Neural crest cell (in vitro differentiated cells): ENCODE measurements around the gene TEX22. TPM values are rescaled to one million over a fixed set of nuclear protein-coding genes. Genes with fewer than 3 reads are reported as not detected.

Source experiments
- DNase-seq: peaks from one replicate; pipeline ENCODE4 v3.0.0; 2021; ENCODE audit warnings: low read depth, mixed read lengths, low spot score
- H3K27ac Mint-ChIP-seq: one replicate; pipeline ENCODE4 v1.8.0; 2021; ENCODE audit warnings: mild to moderate bottlenecking, mixed read lengths; ENCODE audit not compliant: unreplicated experiment
- H3K27me3 Mint-ChIP-seq: 2 replicates; pipeline ENCODE4 v1.8.0; 2021; ENCODE audit warnings: low read depth, mild to moderate bottlenecking, mixed read lengths
- H3K36me3 Mint-ChIP-seq: 2 replicates; pipeline ENCODE4 v1.8.0; 2021; ENCODE audit warnings: low read depth, mild to moderate bottlenecking, mixed read lengths
- H3K4me1 Mint-ChIP-seq: 2 replicates; pipeline ENCODE4 v1.8.0; 2021; ENCODE audit warnings: mixed read lengths
- H3K4me3 Mint-ChIP-seq: one replicate; pipeline ENCODE4 v1.8.0; 2021; ENCODE audit warnings: mild to moderate bottlenecking, mixed read lengths
- H3K9me3 Mint-ChIP-seq: 2 replicates; pipeline ENCODE4 v1.8.0; 2021; ENCODE audit warnings: mixed read lengths
- total RNA-seq: library from RNA; stranded (reverse); gene quantifications from 2 replicates; pipeline ENCODE4 v1.2.1, GENCODE V29; 2021
- TF ChIP-seq, protein P1 (sequence below): fragments of 200-600 bp; sonication (generic); conservative IDR thresholded peaks from 2 replicates; pipeline ENCODE4 v1.5.0; 2021; ENCODE audit warnings: antibody characterized with exemption, mild to moderate bottlenecking

Gene TEX22
- total RNA-seq, 1 donor from 2014 or later, result 5.2 TPM

DNA sequence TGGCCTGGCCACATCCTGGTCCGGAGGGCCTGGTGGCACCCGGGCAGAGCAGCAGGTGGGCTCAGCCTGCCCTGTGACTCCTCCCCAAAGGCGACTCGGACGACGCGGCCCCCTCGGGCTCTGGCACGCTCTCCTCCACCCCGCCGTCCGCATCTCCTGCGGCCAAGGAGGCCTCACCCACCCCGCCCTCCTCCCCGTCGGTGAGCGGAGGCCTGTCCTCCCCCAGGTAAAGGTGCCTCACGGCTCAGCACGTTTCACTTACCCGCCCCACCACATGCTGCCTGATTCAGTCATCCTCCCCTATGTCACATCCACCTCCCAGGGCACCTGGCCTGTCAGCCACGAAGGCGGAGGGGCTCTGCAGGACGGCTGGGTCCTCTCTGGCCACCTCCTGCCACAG, 6.8 kb upstream of the TEX22 start:
- no peaks in the 10 kb centered on the region for H3K9me3 Mint-ChIP-seq
- H3K4me1 Mint-ChIP-seq, result peaks cover 4% of the 10 kb centered on the region
- no peak overlapping the region for H3K27ac Mint-ChIP-seq
- no peaks in the 10 kb centered on the region for H3K36me3 Mint-ChIP-seq
- TF ChIP-seq, protein P1, sequence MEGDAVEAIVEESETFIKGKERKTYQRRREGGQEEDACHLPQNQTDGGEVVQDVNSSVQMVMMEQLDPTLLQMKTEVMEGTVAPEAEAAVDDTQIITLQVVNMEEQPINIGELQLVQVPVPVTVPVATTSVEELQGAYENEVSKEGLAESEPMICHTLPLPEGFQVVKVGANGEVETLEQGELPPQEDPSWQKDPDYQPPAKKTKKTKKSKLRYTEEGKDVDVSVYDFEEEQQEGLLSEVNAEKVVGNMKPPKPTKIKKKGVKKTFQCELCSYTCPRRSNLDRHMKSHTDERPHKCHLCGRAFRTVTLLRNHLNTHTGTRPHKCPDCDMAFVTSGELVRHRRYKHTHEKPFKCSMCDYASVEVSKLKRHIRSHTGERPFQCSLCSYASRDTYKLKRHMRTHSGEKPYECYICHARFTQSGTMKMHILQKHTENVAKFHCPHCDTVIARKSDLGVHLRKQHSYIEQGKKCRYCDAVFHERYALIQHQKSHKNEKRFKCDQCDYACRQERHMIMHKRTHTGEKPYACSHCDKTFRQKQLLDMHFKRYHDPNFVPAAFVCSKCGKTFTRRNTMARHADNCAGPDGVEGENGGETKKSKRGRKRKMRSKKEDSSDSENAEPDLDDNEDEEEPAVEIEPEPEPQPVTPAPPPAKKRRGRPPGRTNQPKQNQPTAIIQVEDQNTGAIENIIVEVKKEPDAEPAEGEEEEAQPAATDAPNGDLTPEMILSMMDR, result no peak
- H3K27me3 Mint-ChIP-seq, result no peaks in the 10 kb centered on the region
- H3K4me3 Mint-ChIP-seq, result no peak overlapping the region
- no peak for DNase-seq

DNA sequence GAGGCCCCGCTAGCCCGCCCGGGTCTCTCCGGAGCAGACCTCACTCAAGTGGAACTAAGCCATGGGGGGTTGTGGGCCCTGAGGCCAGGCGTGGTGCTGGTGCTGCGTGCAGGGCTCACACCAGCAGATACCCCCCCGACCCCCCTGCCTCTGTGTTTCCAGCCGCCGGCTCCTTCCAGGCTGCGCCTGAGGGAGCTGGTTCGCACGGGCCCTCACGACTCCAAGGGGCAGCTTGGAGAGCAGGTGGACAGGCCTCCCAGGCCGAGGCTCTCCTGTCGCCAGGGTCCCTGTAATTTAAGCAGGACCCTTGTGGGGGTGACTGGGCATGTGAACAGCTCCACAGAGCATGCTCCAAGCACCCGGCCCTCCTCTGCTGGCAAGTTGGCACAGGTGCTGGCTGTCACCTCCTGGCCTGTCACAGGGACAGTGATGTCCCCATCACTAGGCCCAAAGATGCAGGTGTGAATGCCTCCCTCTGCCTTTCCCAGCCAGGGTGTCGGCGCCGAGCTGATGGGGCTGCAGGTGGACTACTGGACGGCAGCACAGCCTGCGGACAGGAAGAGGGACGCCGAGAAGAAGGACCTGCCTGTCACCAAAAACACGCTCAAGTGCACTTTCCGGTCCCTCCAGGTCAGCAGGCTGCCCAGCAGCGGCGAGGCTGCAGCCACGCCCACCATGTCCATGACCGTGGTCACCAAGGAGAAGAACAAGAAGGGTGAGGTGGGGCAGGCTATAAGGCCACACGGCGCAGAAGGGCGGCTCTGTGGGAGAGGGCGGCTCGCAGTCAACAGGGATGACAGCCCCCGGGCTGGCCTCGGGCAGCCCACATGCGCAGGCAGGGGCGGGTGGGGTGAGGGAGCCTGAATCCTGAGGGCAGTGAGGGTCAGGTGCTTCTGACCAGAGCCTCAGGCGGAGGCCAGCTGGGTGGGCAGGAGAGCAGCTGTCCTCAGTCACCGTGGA, 5.9 kb upstream of the TEX22 start:
- H3K27me3 Mint-ChIP-seq, result no peaks in the 10 kb centered on the region
- peaks cover 4% of the 10 kb centered on the region for H3K4me1 Mint-ChIP-seq
- no peak for DNase-seq
- no peaks in the 10 kb centered on the region for H3K36me3 Mint-ChIP-seq
- H3K4me3 Mint-ChIP-seq, result no peak overlapping the region
- no peaks in the 10 kb centered on the region for H3K9me3 Mint-ChIP-seq
- TF ChIP-seq, protein P1, result no peak
- no peak overlapping the region for H3K27ac Mint-ChIP-seq

DNA sequence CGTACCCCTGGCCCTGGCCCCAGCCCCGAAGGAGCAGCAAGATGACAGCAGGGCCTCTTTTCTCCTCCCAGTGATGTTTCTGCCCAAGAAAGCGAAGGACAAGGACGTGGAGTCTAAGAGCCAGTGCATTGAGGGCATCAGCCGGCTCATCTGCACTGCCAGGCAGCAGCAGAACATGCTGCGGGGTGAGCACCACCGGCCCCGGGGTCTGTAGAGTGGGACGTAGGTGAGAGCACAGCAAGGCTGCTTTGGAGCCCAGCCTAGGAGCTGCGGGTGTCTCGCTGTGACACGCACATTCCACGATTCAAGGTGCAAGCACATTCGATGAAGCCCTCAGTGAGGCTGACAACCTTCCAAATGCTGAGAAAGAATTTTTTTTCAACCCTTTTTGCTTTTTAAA, 5.2 kb upstream of the TEX22 start:
- no peak overlapping the region for H3K27ac Mint-ChIP-seq
- no peaks in the 10 kb centered on the region for H3K9me3 Mint-ChIP-seq
- TF ChIP-seq, protein P1, result no peak
- H3K27me3 Mint-ChIP-seq, result no peaks in the 10 kb centered on the region
- peaks cover 3% of the 10 kb centered on the region for H3K36me3 Mint-ChIP-seq
- DNase-seq, result no peak
- peak overlapping the region; percentile 38 for H3K4me3 Mint-ChIP-seq
- H3K4me1 Mint-ChIP-seq, result peaks cover 8% of the 10 kb centered on the region

DNA sequence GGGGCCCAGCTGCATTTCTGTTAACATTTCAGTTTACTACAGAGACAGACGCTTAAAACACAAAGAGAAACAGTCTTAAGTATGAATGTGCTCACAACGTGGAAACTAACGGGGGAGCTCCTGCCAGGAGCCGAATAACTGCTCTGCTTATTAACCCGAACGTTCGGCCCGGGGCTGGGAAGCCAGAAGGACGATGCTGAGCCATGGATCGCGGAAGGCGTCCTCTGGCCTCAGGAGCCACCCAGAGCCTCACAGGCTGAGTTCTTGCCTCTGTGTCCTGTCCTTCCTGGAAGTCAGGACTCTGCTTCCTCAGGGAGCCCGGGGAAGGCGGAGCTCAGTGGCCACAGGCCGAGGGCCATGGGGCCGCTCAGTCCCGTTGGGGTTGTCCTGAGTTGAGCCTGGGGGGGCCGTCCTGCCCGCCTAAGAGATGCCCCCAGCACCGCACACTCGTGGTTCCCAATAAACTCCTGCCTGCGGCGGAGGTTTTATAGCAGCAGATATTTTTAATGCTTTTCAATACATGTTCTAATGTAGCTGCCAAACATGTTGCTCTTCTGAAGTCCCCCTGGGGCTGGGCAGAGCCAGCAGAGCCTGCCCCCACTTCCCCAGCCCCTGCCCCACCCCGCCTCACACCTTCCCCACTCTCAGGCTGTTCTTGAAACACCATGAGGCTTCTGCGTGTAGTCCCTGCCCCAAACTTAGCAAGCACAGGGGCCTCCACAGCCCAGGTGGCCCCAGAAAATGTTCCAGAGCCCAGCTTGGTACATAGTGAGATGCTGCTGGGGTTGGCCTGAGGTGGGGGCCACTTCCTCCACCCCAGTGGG, 3.4 kb upstream of the TEX22 start:
- no peak overlapping the region for H3K27ac Mint-ChIP-seq
- H3K27me3 Mint-ChIP-seq, result no peaks in the 10 kb centered on the region
- H3K9me3 Mint-ChIP-seq, result no peaks in the 10 kb centered on the region
- H3K4me1 Mint-ChIP-seq, result peaks cover 8% of the 10 kb centered on the region
- peaks cover 3% of the 10 kb centered on the region for H3K36me3 Mint-ChIP-seq
- no peak for DNase-seq
- TF ChIP-seq, protein P1, result no peak
- H3K4me3 Mint-ChIP-seq, result peak overlapping the region; percentile 22

DNA sequence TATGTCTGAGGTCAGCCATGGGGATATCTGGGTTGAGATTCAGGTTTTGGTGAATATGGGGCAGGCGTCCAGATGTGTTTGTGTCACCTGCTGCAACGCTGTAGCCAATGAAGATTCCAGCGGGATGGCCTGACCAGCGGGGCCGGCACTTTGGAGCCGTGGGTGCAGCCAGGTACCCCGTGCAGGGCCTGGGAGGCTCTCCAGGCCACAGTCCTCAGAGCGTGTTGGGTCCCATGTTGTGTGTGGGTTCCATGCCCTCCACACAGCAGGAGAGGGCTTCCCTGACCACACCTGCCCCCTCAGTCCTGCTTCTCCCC, 2.8 kb upstream of the TEX22 start:
- H3K27ac Mint-ChIP-seq, result no peak overlapping the region
- no peaks in the 10 kb centered on the region for H3K27me3 Mint-ChIP-seq
- H3K9me3 Mint-ChIP-seq, result peaks cover 3% of the 10 kb centered on the region
- no peak for DNase-seq
- TF ChIP-seq, protein P1, result no peak
- H3K4me3 Mint-ChIP-seq, result no peak overlapping the region
- H3K36me3 Mint-ChIP-seq, result peaks cover 7% of the 10 kb centered on the region
- H3K4me1 Mint-ChIP-seq, result peaks cover 8% of the 10 kb centered on the region
